H9 (cell line): ENCODE data around the gene TYMP. TPM values are rescaled to one million over a fixed set of nuclear protein-coding genes. Genes with fewer than 3 reads are reported as not detected.

ENCODE experiments used
- DNase-seq: peaks from one replicate; pipeline ENCODE4 v3.0.0-alpha.2; 2017
- H2AFZ ChIP-seq: one replicate; pipeline ENCODE4 v1.6.1; 2013; ENCODE audit warnings: mild to moderate bottlenecking, low read length, control low read depth, moderate library complexity
- H2AK5ac ChIP-seq: 2 replicates; pipeline ENCODE4 v1.6.1; 2013; ENCODE audit warnings: low read length, control low read depth, mixed read lengths; ENCODE audit not compliant: insufficient read length
- H2BK120ac ChIP-seq: one replicate; pipeline ENCODE4 v1.6.1; 2013; ENCODE audit warnings: low read depth, mild to moderate bottlenecking, low read length, control low read depth, inconsistent platforms; ENCODE audit not compliant: poor library complexity, severe bottlenecking
- H2BK12ac ChIP-seq: 2 replicates; pipeline ENCODE4 v1.6.1; 2013; ENCODE audit warnings: low read length, control low read depth, mixed read lengths, low read depth; ENCODE audit not compliant: insufficient read length
- H2BK15ac ChIP-seq: 2 replicates; pipeline ENCODE4 v1.6.1; 2013; ENCODE audit warnings: low read depth, low read length, control low read depth
- H2BK20ac ChIP-seq: one replicate; pipeline ENCODE4 v1.6.1; 2013; ENCODE audit warnings: low read depth, mild to moderate bottlenecking, low read length, control low read depth, inconsistent platforms; ENCODE audit not compliant: poor library complexity, severe bottlenecking
- H2BK5ac ChIP-seq: 2 replicates; pipeline ENCODE4 v1.6.1; 2013; ENCODE audit warnings: low read length, control low read depth, mixed read lengths; ENCODE audit not compliant: insufficient read length
- H3K14ac ChIP-seq: 2 replicates; pipeline ENCODE4 v1.6.1; 2013; ENCODE audit warnings: low read length, control low read depth; ENCODE audit not compliant: insufficient read depth
- H3K18ac ChIP-seq: 2 replicates; pipeline ENCODE4 v1.6.1; 2013; ENCODE audit warnings: low read depth, mild to moderate bottlenecking, mixed read lengths, low read length, control low read depth; ENCODE audit not compliant: insufficient read length
- H3K23ac ChIP-seq: 2 replicates; pipeline ENCODE4 v1.6.1; 2013; ENCODE audit warnings: low read length, control low read depth, mixed read lengths, low read depth; ENCODE audit not compliant: insufficient read length
- H3K23me2 ChIP-seq: 2 replicates; pipeline ENCODE4 v1.6.1; 2013; ENCODE audit warnings: low read depth, mild to moderate bottlenecking, mixed read lengths, low read length, control low read depth; ENCODE audit not compliant: insufficient read length, poor library complexity, severe bottlenecking
- H3K27ac ChIP-seq: 2 replicates; pipeline ENCODE4 v1.5.1; 2013; ENCODE audit warnings: low read length, control low read depth, mixed read lengths, low read depth; ENCODE audit not compliant: insufficient read length
- H3K27me3 ChIP-seq: 2 replicates; pipeline ENCODE4 v1.6.1; 2013; ENCODE audit warnings: low read length, control low read depth, inconsistent platforms; ENCODE audit not compliant: insufficient read depth
- H3K4ac ChIP-seq: 2 replicates; pipeline ENCODE4 v1.6.1; 2013; ENCODE audit warnings: low read depth, mild to moderate bottlenecking, control low read depth, inconsistent platforms, low read length, moderate library complexity
- H3K4me1 ChIP-seq: 2 replicates; pipeline ENCODE4 v1.6.1; 2013; ENCODE audit warnings: low read length, control low read depth, inconsistent platforms; ENCODE audit not compliant: insufficient read depth
- H3K4me2 ChIP-seq: 2 replicates; pipeline ENCODE4 v1.6.1; 2013; ENCODE audit warnings: low read length, control low read depth, mixed read lengths; ENCODE audit not compliant: insufficient read length, insufficient read depth
- H3K56ac ChIP-seq: 2 replicates; pipeline ENCODE4 v1.6.1; 2013; ENCODE audit warnings: low read depth, mild to moderate bottlenecking, mixed read lengths, low read length, control low read depth; ENCODE audit not compliant: insufficient read length
- H3K79me1 ChIP-seq: 2 replicates; pipeline ENCODE4 v1.6.1; 2013; ENCODE audit warnings: low read depth, mild to moderate bottlenecking, moderate library complexity, low read length, control low read depth, inconsistent platforms; ENCODE audit not compliant: insufficient read depth, poor library complexity, severe bottlenecking
- H3K79me2 ChIP-seq: 2 replicates; pipeline ENCODE4 v1.6.1; 2013; ENCODE audit warnings: low read length, control low read depth, inconsistent platforms; ENCODE audit not compliant: insufficient read depth
- H3K9ac ChIP-seq: 2 replicates; pipeline ENCODE4 v1.6.1; 2013; ENCODE audit warnings: low read length, control low read depth, mixed read lengths; ENCODE audit not compliant: insufficient read length; ENCODE audit errors: extremely low read depth
- H3K9me3 ChIP-seq: one replicate; pipeline ENCODE4 v1.6.1; 2013; ENCODE audit warnings: low read depth, low read length, inconsistent platforms; ENCODE audit not compliant: control insufficient read depth
- H3T11ph ChIP-seq: one replicate; pipeline ENCODE4 v1.6.1; 2013; ENCODE audit warnings: mild to moderate bottlenecking, low read length, control low read depth, inconsistent platforms
- H4K20me1 ChIP-seq: one replicate; pipeline ENCODE4 v1.6.1; 2013; ENCODE audit not compliant: control insufficient read depth, insufficient read length, insufficient read depth
- H4K5ac ChIP-seq: 2 replicates; pipeline ENCODE4 v1.6.1; 2013; ENCODE audit warnings: low read depth, mild to moderate bottlenecking, mixed read lengths, low read length, control low read depth; ENCODE audit not compliant: insufficient read length
- H4K8ac ChIP-seq: replicated peaks from 2 replicates; pipeline ENCODE4 v1.6.1; 2013; ENCODE audit warnings: low read length, control low read depth, mixed read lengths, low read depth; ENCODE audit not compliant: insufficient read length
- H4K91ac ChIP-seq: 2 replicates; pipeline ENCODE4 v1.6.1; 2013; ENCODE audit warnings: low read depth, mild to moderate bottlenecking, moderate library complexity, mixed read lengths, low read length, control low read depth; ENCODE audit not compliant: insufficient read length
- H3K27ac Mint-ChIP-seq, 3 experiments: 2 replicates in 2 of 3; 3 replicates in 1 of 3; pipeline ENCODE4 v1.8.0; 2020 to 2021; ENCODE audit warnings: mixed read lengths in 3 of 3, mild to moderate bottlenecking in 1 of 3, moderate library complexity in 1 of 3
- H3K27me3 Mint-ChIP-seq: 2 replicates; pipeline ENCODE4 v1.8.0; 2021; ENCODE audit warnings: low read depth, mild to moderate bottlenecking, moderate library complexity, mixed read lengths
- H3K36me3 Mint-ChIP-seq, 3 experiments: 2 replicates in 2 of 3; 3 replicates in 1 of 3; pipeline ENCODE4 v1.8.0; 2020 to 2021; ENCODE audit warnings: low read depth in 3 of 3, mixed read lengths in 3 of 3; ENCODE audit not compliant: insufficient read depth in 1 of 3
- H3K4me1 Mint-ChIP-seq, 2 experiments: 2 replicates each; pipeline ENCODE4 v1.8.0; 2020; ENCODE audit warnings: mixed read lengths in 2 of 2
- H3K4me3 Mint-ChIP-seq, 2 experiments: 2 replicates in 1 of 2; 3 replicates in 1 of 2; pipeline ENCODE4 v1.8.0; 2020 to 2021; ENCODE audit warnings: mild to moderate bottlenecking in 2 of 2, mixed read lengths in 2 of 2, moderate library complexity in 1 of 2
- H3K9me3 Mint-ChIP-seq, 2 experiments: 2 replicates in 1 of 2; 3 replicates in 1 of 2; pipeline ENCODE4 v1.8.0; 2020; ENCODE audit warnings: mild to moderate bottlenecking in 2 of 2, mixed read lengths in 2 of 2, moderate library complexity in 1 of 2
- WGBS: extraction: QIAGEN DNeasy Blood & Tissue Kit; methylation state at CpG from one replicate; pipeline ENCODE4 v1.1.7; 2013; ENCODE audit warnings: missing lambda C conversion rate, low lambda C conversion rate, mixed read lengths; ENCODE audit not compliant: insufficient read length; ENCODE audit errors: extremely low coverage; 5-methylcytosine and 5-hydroxymethylcytosine counted together
- total RNA-seq: library from RNA; stranded (reverse); gene quantifications from 2 replicates; pipeline ENCODE4 v1.2.1, GENCODE V29; 2021
- TF ChIP-seq, protein P1 (sequence below): fragments of 200-600 bp; sonication (generic); conservative IDR thresholded peaks from 3 replicates; pipeline ENCODE4 v1.8.0; 2021; ENCODE audit warnings: antibody characterized with exemption, mild to moderate bottlenecking

Gene TYMP
- total RNA-seq, 1 experiment from 2014 or later, result 1.0 TPM

- Histone ChIP-seq H3K27ac (no peak overlapping the region), H2BK15ac (no peak overlapping the region), H3K14ac (no peak overlapping the region), H3K4me1 (no peaks in the 10 kb centered on the region), H3K4me2 (no peak overlapping the region), H4K5ac (no peak overlapping the region), H2AFZ (no peak overlapping the region), H3T11ph (no peak overlapping the region), H3K79me1 (no peaks in the 10 kb centered on the region), H4K91ac (no peak overlapping the region), H2BK20ac (no peak overlapping the region), H3K23ac (no peak overlapping the region), H3K56ac (no peak overlapping the region), H3K9me3 (no peaks in the 10 kb centered on the region), H2AK5ac (no peak overlapping the region), H3K4ac (no peak overlapping the region), H3K18ac (no peak overlapping the region), H3K27me3 (peaks cover 9% of the 10 kb centered on the region; the same call in 1 of the 2 replicates), H3K9ac (no peak overlapping the region), H2BK5ac (no peak overlapping the region), H2BK12ac (no peak overlapping the region), H2BK120ac (no peak overlapping the region), H3K23me2 (peaks cover 7% of the 10 kb centered on the region), H4K8ac (no peak overlapping the region), H4K20me1 (no peaks in the 10 kb centered on the region), H3K79me2 (no peaks in the 10 kb centered on the region)
- Mint-ChIP-seq H3K9me3 (no peaks in the 10 kb centered on the region), H3K27ac (no peak overlapping the region), H3K4me3 (no peak overlapping the region), H3K27me3 (peaks cover 29% of the 10 kb centered on the region), H3K36me3 (peaks cover 0 to 2% (median 0%) of the 10 kb centered on the region in 3 experiments; a peak in 1 of 7 replicates), H3K4me1 (peaks cover 3 to 9% of the 10 kb centered on the region in 2 experiments; a peak in 3 of 4 replicates)
- no CpG with 5 or more reads among the region's 8 CpGs for WGBS
- DNase-seq, result no peak
- TF ChIP-seq, protein P1, sequence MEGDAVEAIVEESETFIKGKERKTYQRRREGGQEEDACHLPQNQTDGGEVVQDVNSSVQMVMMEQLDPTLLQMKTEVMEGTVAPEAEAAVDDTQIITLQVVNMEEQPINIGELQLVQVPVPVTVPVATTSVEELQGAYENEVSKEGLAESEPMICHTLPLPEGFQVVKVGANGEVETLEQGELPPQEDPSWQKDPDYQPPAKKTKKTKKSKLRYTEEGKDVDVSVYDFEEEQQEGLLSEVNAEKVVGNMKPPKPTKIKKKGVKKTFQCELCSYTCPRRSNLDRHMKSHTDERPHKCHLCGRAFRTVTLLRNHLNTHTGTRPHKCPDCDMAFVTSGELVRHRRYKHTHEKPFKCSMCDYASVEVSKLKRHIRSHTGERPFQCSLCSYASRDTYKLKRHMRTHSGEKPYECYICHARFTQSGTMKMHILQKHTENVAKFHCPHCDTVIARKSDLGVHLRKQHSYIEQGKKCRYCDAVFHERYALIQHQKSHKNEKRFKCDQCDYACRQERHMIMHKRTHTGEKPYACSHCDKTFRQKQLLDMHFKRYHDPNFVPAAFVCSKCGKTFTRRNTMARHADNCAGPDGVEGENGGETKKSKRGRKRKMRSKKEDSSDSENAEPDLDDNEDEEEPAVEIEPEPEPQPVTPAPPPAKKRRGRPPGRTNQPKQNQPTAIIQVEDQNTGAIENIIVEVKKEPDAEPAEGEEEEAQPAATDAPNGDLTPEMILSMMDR, result no peak
Measured at GRCh38 chr22:50483556-50483955, 46.3 kb downstream of the TYMP start.
